GM12891 (cell line): ENCODE results near the gene TIE1.

Experiments
- PAX5 ChIP-seq: IDR thresholded peaks from 2 replicates; pipeline ENCODE4 v1.6.1; 2011; ENCODE audit warnings: low read length, moderate library complexity, mild to moderate bottlenecking; ENCODE audit not compliant: insufficient read depth, severe bottlenecking
- POLR2AphosphoS5 ChIP-seq: IDR thresholded peaks from 2 replicates; pipeline ENCODE4 v1.6.1; 2011; ENCODE audit warnings: low read depth, low read length, control low read depth

DNA sequence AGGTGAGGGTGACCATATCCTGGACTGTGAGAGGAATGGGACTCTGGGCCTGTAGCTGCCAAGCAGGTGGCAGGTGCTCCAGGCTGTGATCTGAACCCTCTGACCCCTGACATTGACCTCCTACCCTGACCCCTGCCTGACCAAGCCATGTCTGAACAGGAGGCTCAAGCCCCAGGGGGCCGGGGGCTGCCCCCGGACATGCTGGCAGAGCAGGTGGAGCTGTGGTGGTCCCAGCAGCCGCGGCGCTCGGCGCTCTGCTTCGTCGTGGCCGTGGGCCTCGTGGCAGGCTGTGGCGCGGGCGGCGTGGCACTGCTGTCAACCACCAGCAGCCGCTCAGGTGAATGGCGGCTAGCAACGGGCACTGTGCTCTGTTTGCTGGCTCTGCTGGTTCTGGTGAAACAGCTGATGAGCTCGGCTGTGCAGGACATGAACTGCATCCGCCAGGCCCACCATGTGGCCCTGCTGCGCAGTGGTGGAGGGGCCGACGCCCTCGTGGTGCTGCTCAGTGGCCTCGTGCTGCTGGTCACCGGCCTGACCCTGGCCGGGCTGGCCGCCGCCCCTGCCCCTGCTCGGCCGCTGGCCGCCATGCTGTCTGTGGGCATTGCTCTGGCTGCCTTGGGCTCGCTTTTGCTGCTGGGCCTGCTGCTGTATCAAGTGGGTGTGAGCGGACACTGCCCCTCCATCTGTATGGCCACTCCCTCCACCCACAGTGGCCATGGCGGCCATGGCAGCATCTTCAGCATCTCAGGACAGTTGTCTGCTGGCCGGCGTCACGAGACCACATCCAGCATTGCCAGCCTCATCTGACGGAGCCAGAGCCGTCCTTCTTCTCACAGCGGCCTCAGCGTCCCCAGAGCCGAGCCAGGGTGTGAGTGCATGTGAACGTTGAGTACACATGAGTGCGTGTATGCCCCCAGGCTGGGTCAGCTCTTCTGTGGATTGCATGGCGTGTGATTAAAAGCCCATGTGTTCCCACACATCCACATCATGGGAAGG lies 27.9 kb upstream of the TIE1 start:
- TF ChIP-seq POLR2AphosphoS5 (no peak), PAX5 (no peak)
